GM12878 (cell line): ENCODE data around the gene DARS1. TPM values are rescaled to one million over a fixed set of nuclear protein-coding genes. Genes with fewer than 3 reads are reported as not detected.
"Not testable (repeated sequence)": the region's sequence is repeated elsewhere in the genome, so short reads cannot be mapped to it uniquely, and the experiment has no call there.

Source experiments
- ATAC-seq: fragments of 200-7000 bp; cut with Tn5 transposase; 3 replicates; pipeline ENCODE4 v1.9.1; 2020; ENCODE audit warnings: mild to moderate bottlenecking, moderate library complexity
- BruUV-seq: library from RNA; stranded (reverse); fragments of 400-500 nt; replicated peaks from 2 replicates; lab custom pipeline; 2021; lab: Mats Ljungman, UMichigan
- CTCF ChIA-PET: fragments of 300-600 bp; sonication (Branson Sonifier 250); formaldehyde crosslinking; extraction: SDS; loops from one replicate; lab custom pipeline; 2021; ENCODE audit warnings: inconsistent platforms; lab: Yijun Ruan, JAX
- POLR2A ChIA-PET: fragments of 350-600 bp; formaldehyde crosslinking; extraction: SDS; loops from one replicate; lab custom pipeline; 2021; ENCODE audit warnings: inconsistent platforms; lab: Charles Lee
- RAD21 ChIA-PET: fragments of 300-600 bp; sonication (Branson Sonifier 250); formaldehyde crosslinking; loops from one replicate; lab custom pipeline; 2023; ENCODE audit warnings: antibody characterized with exemption; ENCODE audit not compliant: unreplicated experiment; lab: Charles Lee
- SMC1A ChIA-PET: fragments of 300-600 bp; sonication (Branson Sonifier 250); formaldehyde crosslinking; loops from one replicate; lab custom pipeline; 2023; ENCODE audit not compliant: unreplicated experiment, uncharacterized antibody; lab: Charles Lee
- DNase-seq: peaks from one replicate; pipeline ENCODE4 v3.0.0-alpha.2; 2011; ENCODE audit warnings: low read depth, low spot score
- FAIRE-seq: peaks from 3 replicates; lab custom pipeline; 2011; peaks lifted over from hg19 to GRCh38; lab: Jason Lieb, UNC
- H2AFZ ChIP-seq: 2 replicates; pipeline ENCODE4 v1.6.0; 2011; ENCODE audit warnings: low read depth, low read length, control low read depth; ENCODE audit not compliant: control insufficient read depth
- H3K27ac ChIP-seq: 2 replicates; pipeline ENCODE4 v1.5.1; 2011; ENCODE audit warnings: control low read depth; ENCODE audit not compliant: control insufficient read depth, insufficient read depth
- H3K27me3 ChIP-seq, 2 experiments: replicated peaks in 1 of 2; 2 replicates each; pipeline versions ENCODE4 v1.6.0 to v1.6.1; 2011; ENCODE audit warnings: low read length in 1 of 2; ENCODE audit not compliant: control insufficient read depth in 2 of 2, insufficient read depth in 2 of 2
- H3K36me3 ChIP-seq, 2 experiments: 2 replicates each; pipeline ENCODE4 v1.5.1; 2011; ENCODE audit warnings: low read length in 1 of 2; ENCODE audit not compliant: control insufficient read depth in 2 of 2, insufficient read depth in 2 of 2
- H3K4me1 ChIP-seq: 2 replicates; pipeline ENCODE4 v1.6.1; 2011; ENCODE audit warnings: mild to moderate bottlenecking, low read length, moderate library complexity, mixed read lengths; ENCODE audit not compliant: control insufficient read depth, insufficient read depth
- H3K4me2 ChIP-seq: 2 replicates; pipeline ENCODE4 v1.6.0; 2011; ENCODE audit warnings: control low read depth; ENCODE audit not compliant: control insufficient read depth, insufficient read depth
- H3K4me3 ChIP-seq: fragments of 200-600 bp; sonication (generic); 2 replicates; pipeline ENCODE4 v1.5.1; 2016
- H3K79me2 ChIP-seq: 2 replicates; pipeline ENCODE4 v1.6.0; 2011; ENCODE audit warnings: low read length; ENCODE audit not compliant: control insufficient read depth, insufficient read depth
- H3K9ac ChIP-seq: 2 replicates; pipeline ENCODE4 v1.8.0; 2011; ENCODE audit warnings: low read length, control low read depth, mixed read lengths; ENCODE audit not compliant: control insufficient read depth, insufficient read depth
- H3K9me3 ChIP-seq: replicated peaks from 3 replicates; pipeline ENCODE4 v1.5.1; 2011; ENCODE audit warnings: mild to moderate bottlenecking, low read length; ENCODE audit not compliant: control insufficient read depth, insufficient read depth
- H4K20me1 ChIP-seq: 2 replicates; pipeline ENCODE4 v1.6.0; 2011; ENCODE audit not compliant: control insufficient read depth, insufficient read depth
- ATF7 ChIP-seq: fragments of 450-650 bp; IDR thresholded peaks from 2 replicates; pipeline ENCODE4 v1.6.1; 2016; ENCODE audit warnings: low read depth, mild to moderate bottlenecking
- CHD4 ChIP-seq: fragments of 200-600 bp; sonication (generic); IDR thresholded peaks from 2 replicates; pipeline ENCODE4 v1.6.1; 2016; ENCODE audit warnings: mild to moderate bottlenecking
- DPF2 ChIP-seq: fragments of 450-650 bp; IDR thresholded peaks from 2 replicates; pipeline ENCODE4 v1.6.1; 2017; ENCODE audit warnings: mild to moderate bottlenecking
- MTA3 ChIP-seq: IDR thresholded peaks from 2 replicates; pipeline ENCODE4 v1.6.1; 2012; ENCODE audit warnings: low read length, inconsistent platforms, borderline replicate concordance
- NRF1 ChIP-seq: conservative IDR thresholded peaks from 2 replicates; pipeline ENCODE4 v1.6.1; 2011; ENCODE audit warnings: mild to moderate bottlenecking, low read depth, low read length, improper control_type of control experiment
- RFX5 ChIP-seq: IDR thresholded peaks from 2 replicates; pipeline ENCODE4 v1.6.1; 2011; ENCODE audit warnings: low read depth, low read length, improper control_type of control experiment
- SREBF1 ChIP-seq: IDR thresholded peaks from 2 replicates; pipeline ENCODE4 v1.6.1; 2012; ENCODE audit warnings: mild to moderate bottlenecking, low read length
- YY1 ChIP-seq: IDR thresholded peaks from 2 replicates; pipeline ENCODE4 v1.6.1; 2011; ENCODE audit warnings: low read depth, mild to moderate bottlenecking, low read length
- ZBED1 ChIP-seq: IDR thresholded peaks from 2 replicates; pipeline ENCODE4 v1.6.1; 2016; ENCODE audit warnings: borderline replicate concordance
- ZBTB40 ChIP-seq: fragments of 450-650 bp; IDR thresholded peaks from 2 replicates; pipeline ENCODE4 v1.6.1; 2016; ENCODE audit warnings: mild to moderate bottlenecking, moderate library complexity, borderline replicate concordance
- WGBS: methylation state at CpG from one replicate; pipeline ENCODE4 v1.1.6; 2016; ENCODE audit warnings: low lambda C conversion rate; ENCODE audit not compliant: insufficient replicate concordance, insufficient coverage; ENCODE audit errors: missing lambda C conversion rate; 5-methylcytosine and 5-hydroxymethylcytosine counted together
- in situ Hi-C: fragments of 300-500 bp; cut with MboI; formaldehyde crosslinking; loops from 9 replicates; pipeline ENCODE4 v1.14.3; 2018; ENCODE audit warnings: mixed read lengths
- intact Hi-C: fragments of 100-400 bp; cut with micrococcal nuclease; formaldehyde crosslinking; loops from one replicate; pipeline ENCODE4 v1.14.2; 2022; ENCODE audit not compliant: unreplicated experiment
- polyA plus RNA-seq, 11 experiments: library from polyadenylated mRNA; depleted of rRNA in 4 of 11; unstranded in 6 of 11; stranded (reverse) in 5 of 11; fragments of >200 nt; fragmentation: Nextera tagmentation in 4 of 11; fragmentation: Illumina TruSeq in 1 of 11; extraction: Ambion mirVana in 4 of 11; extraction: Trizol in 1 of 11; gene quantifications; 1 replicate in 1 of 11; 2 replicates in 10 of 11; pipeline versions ENCODE4 v1.2.1 to v1.2.3, GENCODE V29; 2011 to 2016; ENCODE audit warnings: inconsistent platforms in 2 of 11, missing spikeins in 2 of 11, low read depth in 1 of 11
- total RNA-seq, 4 experiments: library from RNA; depleted of rRNA in 3 of 4; stranded (reverse); fragments of >200 nt in 3 of 4; fragmentation: Illumina TruSeq in 1 of 4; extraction: Trizol in 1 of 4; gene quantifications; 2 replicates each; pipeline versions ENCODE4 v1.2.1 to v1.2.3, GENCODE V29; 2013 to 2021
- TF ChIP-seq, protein P1 (sequence below): fragments of 450-650 bp; IDR thresholded peaks from 2 replicates; pipeline ENCODE4 v1.6.1; 2017; ENCODE audit warnings: borderline replicate concordance

Gene DARS1
- total and polyA plus RNA-seq, 10 of the 15 experiments (the other 5 are each of a cell fraction or from before 2014, with no cell fraction given) = 91.0 to 387 (median 137) TPM

GRCh38 chr2:135965756-135966155, 19.7 kb downstream of the DARS1 start (continued):
- TF ChIP-seq ZBTB40 (no peak), DPF2 (no peak), ATF7 (no peak), ZBED1 (no peak), CHD4 (no peak), SREBF1 (no peak), RFX5 (no peak), MTA3 (no peak), YY1 (no peak), NRF1 (no peak)
- TF ChIP-seq, protein P1, sequence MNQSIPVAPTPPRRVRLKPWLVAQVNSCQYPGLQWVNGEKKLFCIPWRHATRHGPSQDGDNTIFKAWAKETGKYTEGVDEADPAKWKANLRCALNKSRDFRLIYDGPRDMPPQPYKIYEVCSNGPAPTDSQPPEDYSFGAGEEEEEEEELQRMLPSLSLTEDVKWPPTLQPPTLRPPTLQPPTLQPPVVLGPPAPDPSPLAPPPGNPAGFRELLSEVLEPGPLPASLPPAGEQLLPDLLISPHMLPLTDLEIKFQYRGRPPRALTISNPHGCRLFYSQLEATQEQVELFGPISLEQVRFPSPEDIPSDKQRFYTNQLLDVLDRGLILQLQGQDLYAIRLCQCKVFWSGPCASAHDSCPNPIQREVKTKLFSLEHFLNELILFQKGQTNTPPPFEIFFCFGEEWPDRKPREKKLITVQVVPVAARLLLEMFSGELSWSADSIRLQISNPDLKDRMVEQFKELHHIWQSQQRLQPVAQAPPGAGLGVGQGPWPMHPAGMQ = no peak
- TF ChIP-seq, all 136 proteins: peak for 0

DNA sequence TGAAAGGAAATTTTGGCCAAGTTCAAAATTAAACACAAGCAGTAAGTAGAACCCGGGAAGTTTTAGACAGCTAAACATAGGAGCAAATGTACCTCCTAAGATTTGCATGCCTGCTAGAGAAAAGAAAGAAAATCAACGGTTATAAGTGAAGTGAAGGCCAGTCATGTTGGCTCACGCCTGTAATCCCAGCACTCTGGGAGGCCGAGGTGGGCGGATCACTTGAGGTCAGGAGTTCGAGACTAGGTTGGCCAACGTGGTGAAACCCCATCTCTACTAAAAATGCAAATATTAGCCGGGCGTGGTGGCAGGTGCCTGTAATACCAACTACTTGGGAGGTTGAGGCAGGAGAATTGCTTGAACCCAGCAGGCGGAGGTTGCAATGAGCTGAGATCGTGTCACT, 21.0 kb downstream of the DARS1 start:
- POLR2A ChIA-PET = interaction anchor here (0.6 kb wide), 2 partner anchors 11 to 421 kb away, joined by 3 to 6 read pairs; no protein-coding TSS in a partner anchor

More for the DNA sequence above, 21.0 kb downstream of the DARS1 start:
- DNase-seq, H3K27me3 ChIP-seq, H3K9ac ChIP-seq, H3K79me2 ChIP-seq, H3K27ac ChIP-seq, H2AFZ ChIP-seq, H3K4me3 ChIP-seq, in situ Hi-C loops, ATAC-seq, intact Hi-C loops, H4K20me1 ChIP-seq, H3K4me2 ChIP-seq, BruUV-seq, H3K9me3 ChIP-seq, FAIRE-seq: not testable (repeated sequence)
- RAD21 ChIA-PET = interaction anchor here (2.1 kb wide), 1 partner anchor 12 kb away, joined by 9 read pairs; no protein-coding TSS in a partner anchor
- SMC1A ChIA-PET = interaction anchor here (0.9 to 2.3 kb wide), 3 partner anchors 15 to 20 kb away, joined by 3 to 11 read pairs (median 3); no protein-coding TSS in a partner anchor
- 40% methylated on average over 10 of the region's 11 CpGs for WGBS
- CTCF ChIA-PET = interaction anchor here (0.9 kb wide), 1 partner anchor 35 kb away, joined by 3 read pairs; no protein-coding TSS in a partner anchor
- peaks cover 0 to 13% of the 10 kb centered on the region in 2 experiments; a peak in 3 of 4 replicates for H3K36me3 ChIP-seq
- peaks cover 15% of the 10 kb centered on the region for H3K4me1 ChIP-seq
